HS-27A (cell line): ENCODE measurements around the gene FAM177A1.

Experiments
- DNase-seq: peaks from one replicate; pipeline ENCODE4 v3.0.0-alpha.2; 2012; ENCODE audit warnings: low read depth, missing footprints

Gene FAM177A1

DNA sequence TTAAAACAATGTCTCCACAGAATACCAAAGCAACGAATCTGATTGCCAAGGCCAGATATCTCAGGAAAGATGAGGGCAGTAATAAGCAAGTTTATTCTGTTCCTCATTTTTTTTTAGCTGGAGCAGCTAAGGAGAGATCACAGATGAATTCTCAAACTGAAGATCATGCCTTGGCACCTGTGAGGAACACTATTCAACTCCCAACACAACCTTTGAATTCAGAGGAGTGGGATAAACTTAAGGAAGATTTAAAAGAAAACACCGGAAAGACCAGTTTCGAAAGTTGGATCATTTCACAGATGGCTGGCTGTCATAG lies 77.3 kb downstream of the FAM177A1 start:
- DNase-seq, result no peak

DNA sequence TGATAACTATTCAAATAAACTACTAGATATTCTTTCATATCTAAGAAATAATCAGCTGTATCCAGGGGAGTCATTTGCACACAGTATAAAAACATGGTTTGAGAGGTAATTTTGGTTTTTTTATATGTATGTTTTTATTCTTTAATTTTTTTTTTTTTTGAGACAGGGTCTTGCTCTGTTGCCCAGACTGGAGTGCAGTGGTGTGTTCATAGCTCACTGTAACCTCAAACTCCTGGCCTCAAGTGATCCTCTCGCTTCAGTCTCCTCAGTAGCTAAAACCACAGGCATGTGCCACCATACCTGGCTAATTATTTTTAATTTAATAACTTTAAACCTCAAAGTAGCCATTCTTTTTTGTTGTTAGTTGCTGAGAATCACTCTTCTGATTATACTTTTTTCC lies 78.1 kb downstream of the FAM177A1 start:
- DNase-seq, result no peak
